MM.1S (cell line): ENCODE measurements around the gene GAK.

Experiments
- DNase-seq: peaks from one replicate; pipeline ENCODE4 v3.0.0-alpha.2; 2015
- H2AFZ ChIP-seq: fragments of 300-600 bp; sonication (generic); 2 replicates; pipeline ENCODE4 v1.6.0; 2016; ENCODE audit warnings: antibody characterized with exemption, low read length
- H3F3A ChIP-seq: fragments of 300-600 bp; sonication (generic); 2 replicates; pipeline ENCODE4 v1.6.1; 2016; ENCODE audit warnings: mild to moderate bottlenecking, antibody characterized with exemption, low read length, moderate library complexity, mixed read lengths; ENCODE audit not compliant: insufficient read depth
- H3K27ac ChIP-seq: fragments of 300-600 bp; sonication (generic); 2 replicates; pipeline ENCODE4 v1.5.1; 2016; ENCODE audit warnings: mild to moderate bottlenecking, low read length
- H3K27me3 ChIP-seq: fragments of 300-600 bp; sonication (generic); replicated peaks from 2 replicates; pipeline ENCODE4 v1.6.0; 2016; ENCODE audit warnings: low read length; ENCODE audit not compliant: insufficient read depth
- H3K36me3 ChIP-seq: fragments of 300-600 bp; sonication (generic); replicated peaks from 2 replicates; pipeline ENCODE4 v1.6.1; 2016; ENCODE audit warnings: mild to moderate bottlenecking, low read length, mixed read lengths; ENCODE audit not compliant: insufficient read depth
- H3K4me1 ChIP-seq: fragments of 300-600 bp; sonication (generic); 2 replicates; pipeline ENCODE4 v1.6.1; 2016; ENCODE audit warnings: low read length, mixed read lengths
- H3K4me2 ChIP-seq: fragments of 300-600 bp; sonication (generic); 2 replicates; pipeline ENCODE4 v1.6.0; 2016; ENCODE audit warnings: low read depth, low read length
- H3K4me3 ChIP-seq: fragments of 300-600 bp; sonication (generic); 2 replicates; pipeline ENCODE4 v1.5.1; 2016; ENCODE audit warnings: low read length, mixed read lengths
- H3K79me2 ChIP-seq: fragments of 300-600 bp; sonication (generic); 2 replicates; pipeline ENCODE4 v1.6.1; 2016; ENCODE audit warnings: mixed run types, low read length, mixed read lengths
- H3K9ac ChIP-seq: fragments of 300-600 bp; sonication (generic); 2 replicates; pipeline ENCODE4 v1.6.1; 2016; ENCODE audit warnings: low read length, mixed read lengths
- H3K9me2 ChIP-seq: fragments of 300-600 bp; sonication (generic); replicated peaks from 2 replicates; pipeline ENCODE4 v1.6.1; 2016; ENCODE audit warnings: mild to moderate bottlenecking, low read length, mixed read lengths; ENCODE audit not compliant: insufficient read depth
- H3K9me3 ChIP-seq: fragments of 300-600 bp; sonication (generic); replicated peaks from 2 replicates; pipeline ENCODE4 v1.6.1; 2016; ENCODE audit warnings: mild to moderate bottlenecking, low read length, mixed read lengths; ENCODE audit not compliant: insufficient read depth
- H4K20me1 ChIP-seq: fragments of 300-600 bp; sonication (generic); 2 replicates; pipeline ENCODE4 v1.6.1; 2016; ENCODE audit warnings: mild to moderate bottlenecking, low read length, moderate library complexity, mixed read lengths; ENCODE audit not compliant: insufficient read depth
- EZH2 ChIP-seq: fragments of 300-600 bp; sonication (generic); optimal IDR thresholded peaks from 2 replicates; pipeline ENCODE3; 2017; ENCODE audit warnings: low read depth, mild to moderate bottlenecking, antibody characterized with exemption, low read length, mixed read lengths
- EZH2phosphoT487 ChIP-seq: fragments of 300-600 bp; sonication (generic); IDR thresholded peaks from 2 replicates; pipeline ENCODE4 v1.6.1; 2018; ENCODE audit warnings: antibody characterized with exemption, low read length
- TF ChIP-seq, protein P1 (sequence below): fragments of 300-600 bp; sonication (generic); IDR thresholded peaks from 2 replicates; pipeline ENCODE4 v1.5.1; 2016; ENCODE audit warnings: antibody characterized with exemption, low read length, mixed read lengths

The GAK gene

DNA sequence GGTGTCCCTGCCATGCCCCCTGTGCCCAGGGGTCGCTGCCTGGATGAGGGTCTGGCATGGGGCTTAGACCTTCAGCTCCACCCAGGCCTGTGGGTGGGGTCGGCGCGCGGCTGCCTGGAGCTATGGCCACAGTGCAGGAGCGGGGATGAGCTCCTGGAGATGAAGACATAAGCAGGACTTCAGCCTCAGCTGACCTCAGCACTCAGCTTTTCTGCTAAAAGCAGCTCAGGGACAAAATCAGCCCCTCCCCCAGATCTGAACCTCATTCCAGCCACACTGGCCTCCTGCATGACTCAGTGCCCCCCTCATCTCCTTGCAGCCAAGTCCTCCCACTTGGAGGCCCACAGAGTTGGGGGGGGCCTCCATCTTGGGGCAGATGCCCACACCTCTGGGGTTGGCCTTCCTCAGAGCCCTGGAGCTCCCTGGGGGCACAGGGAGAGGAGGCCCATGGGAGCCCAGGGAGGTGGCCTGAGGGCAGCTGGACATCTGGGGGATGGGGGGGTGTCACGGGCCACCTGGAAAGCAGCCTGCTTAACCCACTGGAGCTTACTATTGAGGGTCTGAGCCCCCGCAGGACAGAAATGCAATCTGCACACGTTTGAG lies 86.8 kb downstream of the GAK start:
- Histone ChIP-seq H3K27ac (no peak overlapping the region), H3K9ac (no peak overlapping the region), H3K9me2 (no peaks in the 10 kb centered on the region), H3K36me3 (no peaks in the 10 kb centered on the region), H3K9me3 (no peaks in the 10 kb centered on the region), H3F3A (no peaks in the 10 kb centered on the region), H3K4me1 (no peaks in the 10 kb centered on the region), H3K4me3 (no peak overlapping the region), H3K4me2 (no peak overlapping the region), H3K27me3 (no peaks in the 10 kb centered on the region), H4K20me1 (no peaks in the 10 kb centered on the region), H3K79me2 (no peaks in the 10 kb centered on the region), H2AFZ (no peak overlapping the region)
- TF ChIP-seq EZH2phosphoT487 (no peak), EZH2 (no peak)
- TF ChIP-seq, protein P1, sequence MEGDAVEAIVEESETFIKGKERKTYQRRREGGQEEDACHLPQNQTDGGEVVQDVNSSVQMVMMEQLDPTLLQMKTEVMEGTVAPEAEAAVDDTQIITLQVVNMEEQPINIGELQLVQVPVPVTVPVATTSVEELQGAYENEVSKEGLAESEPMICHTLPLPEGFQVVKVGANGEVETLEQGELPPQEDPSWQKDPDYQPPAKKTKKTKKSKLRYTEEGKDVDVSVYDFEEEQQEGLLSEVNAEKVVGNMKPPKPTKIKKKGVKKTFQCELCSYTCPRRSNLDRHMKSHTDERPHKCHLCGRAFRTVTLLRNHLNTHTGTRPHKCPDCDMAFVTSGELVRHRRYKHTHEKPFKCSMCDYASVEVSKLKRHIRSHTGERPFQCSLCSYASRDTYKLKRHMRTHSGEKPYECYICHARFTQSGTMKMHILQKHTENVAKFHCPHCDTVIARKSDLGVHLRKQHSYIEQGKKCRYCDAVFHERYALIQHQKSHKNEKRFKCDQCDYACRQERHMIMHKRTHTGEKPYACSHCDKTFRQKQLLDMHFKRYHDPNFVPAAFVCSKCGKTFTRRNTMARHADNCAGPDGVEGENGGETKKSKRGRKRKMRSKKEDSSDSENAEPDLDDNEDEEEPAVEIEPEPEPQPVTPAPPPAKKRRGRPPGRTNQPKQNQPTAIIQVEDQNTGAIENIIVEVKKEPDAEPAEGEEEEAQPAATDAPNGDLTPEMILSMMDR = no peak
- DNase-seq = no peak

DNA sequence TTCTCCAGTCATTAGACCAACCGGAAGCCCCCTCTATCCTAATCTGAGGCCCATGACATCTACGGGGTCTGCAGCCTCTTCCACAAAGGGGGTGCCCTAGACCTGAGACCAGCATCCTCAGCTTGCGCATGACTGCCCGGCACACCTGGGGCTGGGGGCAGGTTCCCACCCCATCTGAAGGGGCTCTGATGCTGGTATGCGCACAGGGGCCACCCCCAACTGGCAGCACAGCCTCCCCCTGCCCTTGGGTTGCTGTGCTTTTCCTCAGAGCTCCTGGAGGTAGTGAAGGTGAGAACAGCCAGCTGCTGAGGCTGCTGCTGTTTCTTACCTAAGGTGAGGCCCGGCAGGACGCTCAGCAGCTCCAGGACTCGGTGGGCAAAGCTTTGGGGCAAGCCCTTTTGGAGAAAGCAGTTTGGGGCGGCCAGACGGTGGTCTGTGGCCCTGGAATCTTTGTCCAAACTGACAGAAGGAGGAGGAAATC lies 87.3 kb downstream of the GAK start:
- Histone ChIP-seq H4K20me1 (no peaks in the 10 kb centered on the region), H3K27me3 (no peaks in the 10 kb centered on the region), H3K79me2 (no peaks in the 10 kb centered on the region), H3K4me2 (no peak overlapping the region), H3K36me3 (no peaks in the 10 kb centered on the region), H3K9me3 (no peaks in the 10 kb centered on the region), H3K9ac (no peak overlapping the region), H3K4me1 (no peaks in the 10 kb centered on the region), H3F3A (no peaks in the 10 kb centered on the region), H2AFZ (no peak overlapping the region), H3K27ac (no peak overlapping the region), H3K9me2 (no peaks in the 10 kb centered on the region), H3K4me3 (no peak overlapping the region)
- DNase-seq = no peak
- TF ChIP-seq EZH2phosphoT487 = no peak
- TF ChIP-seq EZH2 = no peak
- TF ChIP-seq, protein P1 = no peak

DNA sequence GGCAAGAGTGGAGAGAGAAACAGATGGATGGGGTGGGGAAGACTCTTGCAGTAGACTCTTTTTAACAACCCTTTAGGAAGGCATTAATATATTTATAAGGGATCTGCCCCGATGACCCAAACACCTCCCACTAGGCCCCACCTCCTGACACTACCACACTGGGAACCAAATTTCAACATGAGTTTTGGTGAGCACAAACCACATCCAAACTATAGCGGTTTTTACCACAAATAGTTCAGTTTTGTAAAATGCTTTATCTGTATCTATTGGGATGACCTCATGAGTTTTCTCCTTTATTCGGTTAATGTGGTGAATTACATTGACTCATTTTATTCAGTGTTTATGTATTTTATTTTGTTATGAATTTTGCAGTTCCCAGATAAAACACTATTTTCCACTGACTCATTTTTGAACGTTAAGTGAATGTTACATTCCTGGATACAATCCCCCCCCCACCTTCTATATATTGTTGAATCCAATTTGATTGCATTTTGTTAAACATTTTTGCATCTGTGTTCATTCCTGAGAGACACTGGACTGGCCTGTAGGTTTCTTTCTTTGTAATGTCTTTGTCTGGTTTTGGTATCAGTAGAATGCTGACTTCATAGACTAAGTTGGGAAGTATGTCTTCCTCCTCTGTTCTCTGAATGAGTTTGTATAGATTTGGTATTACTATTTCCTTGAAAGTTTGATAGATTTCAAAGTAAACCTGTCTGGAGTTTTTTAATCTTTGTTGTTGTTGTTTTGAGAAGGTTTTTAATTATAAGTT lies 92.3 kb downstream of the GAK start:
- Histone ChIP-seq H3K27me3 (no peaks in the 10 kb centered on the region), H3K27ac (no peak overlapping the region), H3K9me2 (no peaks in the 10 kb centered on the region), H3K4me2 (no peak overlapping the region), H3K36me3 (no peaks in the 10 kb centered on the region), H3F3A (no peaks in the 10 kb centered on the region), H3K9me3 (no peaks in the 10 kb centered on the region), H3K9ac (no peak overlapping the region), H2AFZ (no peak overlapping the region), H3K4me1 (no peaks in the 10 kb centered on the region), H3K79me2 (no peaks in the 10 kb centered on the region), H3K4me3 (no peak overlapping the region), H4K20me1 (no peaks in the 10 kb centered on the region)
- no peak for DNase-seq
- TF ChIP-seq, protein P1 = no peak
- TF ChIP-seq EZH2 (no peak), EZH2phosphoT487 (no peak)
